ENCODE data around the gene RGPD4.
"Not testable (repeated sequence)": the region's sequence is repeated elsewhere in the genome, so short reads cannot be mapped to it uniquely, and the experiment has no call there.

DNA sequence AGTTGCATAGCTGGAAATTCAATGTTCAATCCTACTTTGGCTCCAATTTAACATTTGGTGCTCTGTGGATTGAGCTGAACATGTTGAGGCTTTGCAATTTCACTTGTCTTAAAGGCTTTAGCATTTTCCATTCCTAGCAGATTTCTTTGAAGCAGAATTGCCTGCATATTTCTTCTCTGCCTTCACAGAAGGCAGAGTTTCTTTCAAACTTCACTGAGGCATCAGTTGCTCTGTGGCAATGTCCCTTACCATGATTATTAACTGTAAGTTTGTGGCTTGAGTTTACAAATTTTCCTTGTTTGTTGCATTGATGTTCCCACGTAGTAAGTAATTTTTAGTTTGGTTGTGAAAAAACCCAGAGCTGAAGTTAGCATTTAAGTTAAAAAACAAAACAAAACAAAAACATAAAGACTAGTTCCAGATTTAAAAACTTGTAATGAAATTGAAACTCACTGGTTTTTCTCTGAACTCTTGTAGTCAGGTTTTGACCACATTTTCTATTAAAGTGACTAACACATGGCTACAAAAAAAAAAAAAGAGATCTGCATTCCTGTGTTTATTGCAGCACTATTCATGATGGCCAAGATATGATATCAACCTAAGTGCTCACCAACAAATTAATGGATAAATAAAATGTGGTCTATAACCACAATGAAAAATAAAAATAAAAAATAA lies 90.1 kb downstream of the RGPD4 start:
- TF ChIP-seq, protein P1, sequence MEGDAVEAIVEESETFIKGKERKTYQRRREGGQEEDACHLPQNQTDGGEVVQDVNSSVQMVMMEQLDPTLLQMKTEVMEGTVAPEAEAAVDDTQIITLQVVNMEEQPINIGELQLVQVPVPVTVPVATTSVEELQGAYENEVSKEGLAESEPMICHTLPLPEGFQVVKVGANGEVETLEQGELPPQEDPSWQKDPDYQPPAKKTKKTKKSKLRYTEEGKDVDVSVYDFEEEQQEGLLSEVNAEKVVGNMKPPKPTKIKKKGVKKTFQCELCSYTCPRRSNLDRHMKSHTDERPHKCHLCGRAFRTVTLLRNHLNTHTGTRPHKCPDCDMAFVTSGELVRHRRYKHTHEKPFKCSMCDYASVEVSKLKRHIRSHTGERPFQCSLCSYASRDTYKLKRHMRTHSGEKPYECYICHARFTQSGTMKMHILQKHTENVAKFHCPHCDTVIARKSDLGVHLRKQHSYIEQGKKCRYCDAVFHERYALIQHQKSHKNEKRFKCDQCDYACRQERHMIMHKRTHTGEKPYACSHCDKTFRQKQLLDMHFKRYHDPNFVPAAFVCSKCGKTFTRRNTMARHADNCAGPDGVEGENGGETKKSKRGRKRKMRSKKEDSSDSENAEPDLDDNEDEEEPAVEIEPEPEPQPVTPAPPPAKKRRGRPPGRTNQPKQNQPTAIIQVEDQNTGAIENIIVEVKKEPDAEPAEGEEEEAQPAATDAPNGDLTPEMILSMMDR (IDR thresholded peaks at IDR 0.05; ENCODE audit: insufficient read depth, low read depth, low read length) = not testable (repeated sequence)
- TF ChIP-seq EZH2 (IDR thresholded peaks at IDR 0.05; ENCODE audit: insufficient read depth, low read length) = not testable (repeated sequence)

All from astrocyte (in vitro differentiated cells and primary cell).